Measurements from ENCODE around the gene SND1.
A peak's percentile ranks its signal among the peaks of the same experiment; 100 is the strongest.

The SND1 gene

GRCh38 chr7:127647636-127648035, 4.4 kb upstream of the SND1 start:
- no peak overlapping the region for H3K27ac ChIP-seq
- TF ChIP-seq EZH2 (IDR thresholded peaks at IDR 0.05) (no peak), POLR2AphosphoS5 (IDR thresholded peaks at IDR 0.05; ENCODE audit: borderline replicate concordance, low read depth, low read length) (no peak), FOXP2 (optimal IDR thresholded peaks at IDR 0.05; ENCODE audit: control extremely low read depth, extremely low read length, insufficient read depth) (no peak)
- H3K9me3 ChIP-seq (ENCODE audit: low read depth, low read length): no peaks in the 10 kb centered on the region

DNA sequence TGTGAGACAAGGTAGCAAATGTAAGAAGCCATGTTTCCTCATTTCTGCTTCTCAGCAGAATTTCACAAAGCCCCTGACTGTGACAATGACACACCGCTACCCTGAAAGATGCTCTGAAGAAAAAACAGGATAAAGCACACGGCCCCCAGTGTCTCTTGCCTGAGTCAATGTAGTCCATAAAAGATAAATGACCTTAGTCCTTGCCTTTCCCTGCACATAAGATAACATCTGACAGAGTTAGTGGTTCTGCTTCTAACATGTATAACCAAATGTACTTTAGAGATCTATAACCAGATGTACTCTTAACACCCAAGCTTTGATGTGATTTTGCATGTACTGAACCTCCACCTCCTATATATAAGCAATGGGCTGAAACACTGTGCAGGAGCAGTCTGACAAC, 3.0 kb upstream of the SND1 start:
- no peak overlapping the region for H3K4me3 ChIP-seq
- TF ChIP-seq POLR2AphosphoS5 (IDR thresholded peaks at IDR 0.05; ENCODE audit: borderline replicate concordance, low read depth, low read length) (no peak), FOXP2 (optimal IDR thresholded peaks at IDR 0.05; ENCODE audit: control extremely low read depth, extremely low read length, insufficient read depth) (no peak), EZH2 (IDR thresholded peaks at IDR 0.05) (no peak)
- no peaks in the 10 kb centered on the region for H3K9me3 ChIP-seq (ENCODE audit: low read depth, low read length)
- H3K36me3 ChIP-seq (ENCODE audit: insufficient read depth, low read length): no peaks in the 10 kb centered on the region
- DNase-seq (ENCODE audit: low read depth, low spot score): no peak
- no peak overlapping the region for H3K27ac ChIP-seq
- H3K9ac ChIP-seq (ENCODE audit: insufficient read length): no peak overlapping the region

More at GRCh38 chr7:127647636-127648035, 4.4 kb upstream of the SND1 start:
- Histone ChIP-seq H3K36me3 (ENCODE audit: insufficient read depth, low read length) (no peaks in the 10 kb centered on the region), H3K9ac (ENCODE audit: insufficient read length) (no peak overlapping the region), H3K4me3 (no peak overlapping the region)
- DNase-seq (ENCODE audit: low read depth, low spot score): no peak

DNA sequence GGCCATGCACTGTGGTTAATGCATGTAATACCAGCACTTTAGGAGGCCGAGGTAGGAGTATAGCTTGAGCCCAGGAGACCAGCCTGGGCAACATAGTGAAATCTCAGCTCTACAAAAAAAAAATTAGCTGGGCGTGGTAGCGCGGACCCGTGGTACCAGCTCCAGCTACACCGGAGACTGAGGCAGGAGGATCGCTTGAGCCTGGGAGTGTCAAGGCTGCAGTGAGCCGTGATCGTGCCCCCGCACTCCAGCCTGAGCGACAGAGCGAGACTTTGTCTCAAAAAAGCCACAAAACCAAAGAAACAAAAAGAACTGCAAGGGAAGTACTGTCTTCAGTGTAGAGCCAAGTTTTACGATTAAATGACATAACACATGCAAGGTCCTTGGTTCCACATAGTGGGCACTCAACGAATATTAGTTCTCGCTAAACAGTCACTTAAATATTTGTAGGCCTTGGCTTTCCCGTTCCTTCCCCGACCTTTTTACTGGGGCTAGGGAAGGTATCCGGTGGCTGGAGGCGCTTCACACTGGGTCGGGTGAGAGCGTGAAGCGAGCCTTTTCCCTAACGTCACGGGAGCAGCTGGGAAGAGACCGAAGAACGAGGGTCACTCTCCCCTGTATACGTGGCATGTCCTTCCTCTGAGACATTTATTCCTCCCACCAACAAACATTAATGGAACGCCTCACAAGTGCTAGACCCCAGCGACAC, 993 bp upstream of the SND1 start:
- peak overlapping the region; percentile 75 for H3K9ac ChIP-seq (ENCODE audit: insufficient read length)
- no peak for DNase-seq (ENCODE audit: low read depth, low spot score)
- H3K9me3 ChIP-seq (ENCODE audit: low read depth, low read length): no peaks in the 10 kb centered on the region
- H3K4me3 ChIP-seq: peak overlapping the region; percentile 96
- peak overlapping the region; percentile 44 for H3K27ac ChIP-seq
- TF ChIP-seq POLR2AphosphoS5 (IDR thresholded peaks at IDR 0.05; ENCODE audit: borderline replicate concordance, low read depth, low read length) (no peak), FOXP2 (optimal IDR thresholded peaks at IDR 0.05; ENCODE audit: control extremely low read depth, extremely low read length, insufficient read depth) (no peak), EZH2 (IDR thresholded peaks at IDR 0.05) (no peak)
- 0 out of 2 replicates have a peak, but pooled peaks cover 9% of the 10 kb centered on the region for H3K36me3 ChIP-seq (ENCODE audit: insufficient read depth, low read length)

DNA sequence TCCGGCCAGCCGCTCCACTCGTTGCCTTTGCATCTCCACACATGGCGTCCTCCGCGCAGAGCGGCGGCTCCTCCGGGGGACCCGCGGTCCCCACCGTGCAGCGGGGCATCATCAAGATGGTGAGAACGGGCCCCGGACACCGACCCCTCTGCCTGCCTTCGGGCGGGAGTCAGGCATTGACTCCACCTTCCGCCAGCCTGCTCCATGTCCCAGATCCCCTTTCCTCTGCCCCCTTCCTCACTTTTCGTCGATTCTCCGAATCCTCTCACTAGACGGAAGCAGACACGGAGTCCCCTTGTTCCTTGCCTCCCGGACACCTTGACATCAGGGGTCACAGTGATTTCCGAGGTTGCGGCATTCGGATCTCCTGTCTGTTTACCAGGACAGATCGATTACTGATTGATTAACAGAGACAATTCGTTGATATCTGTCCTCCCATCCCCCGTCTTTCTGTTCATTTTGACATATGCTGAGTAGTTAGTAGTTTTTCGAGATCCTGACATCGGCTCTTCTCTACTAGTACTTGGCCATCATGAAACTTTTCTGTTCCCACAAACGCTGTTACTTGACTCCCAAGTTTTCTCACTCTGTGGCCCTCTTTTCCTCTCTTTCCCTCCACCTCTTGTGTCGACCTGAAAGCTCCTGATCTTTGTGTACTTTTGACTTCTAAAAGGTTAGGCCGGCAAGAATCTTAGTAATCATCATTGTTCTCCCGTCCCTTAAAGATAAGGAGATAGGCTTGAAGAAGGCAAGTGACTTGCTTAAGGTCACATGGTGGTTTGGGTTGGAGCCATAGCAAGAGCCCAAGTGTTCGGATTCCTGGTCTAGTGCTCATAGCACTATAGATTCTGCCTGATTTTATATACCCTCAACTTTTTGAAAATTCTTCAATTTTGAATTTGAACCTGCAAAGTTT, 597 bp downstream of the SND1 start:
- peaks cover 12% of the 10 kb centered on the region; the same call in 1 of the 2 replicates for H3K36me3 ChIP-seq (ENCODE audit: insufficient read depth, low read length)
- H3K9ac ChIP-seq (ENCODE audit: insufficient read length): peak overlapping the region; percentile 84
- H3K27ac ChIP-seq: no peak overlapping the region
- TF ChIP-seq EZH2 (IDR thresholded peaks at IDR 0.05) (no peak), FOXP2 (optimal IDR thresholded peaks at IDR 0.05; ENCODE audit: control extremely low read depth, extremely low read length, insufficient read depth) (no peak), POLR2AphosphoS5 (IDR thresholded peaks at IDR 0.05; ENCODE audit: borderline replicate concordance, low read depth, low read length) (no peak)
- no peaks in the 10 kb centered on the region for H3K9me3 ChIP-seq (ENCODE audit: low read depth, low read length)
- DNase-seq (ENCODE audit: low read depth, low spot score): no peak
- peak overlapping the region; percentile 96 for H3K4me3 ChIP-seq

DNA sequence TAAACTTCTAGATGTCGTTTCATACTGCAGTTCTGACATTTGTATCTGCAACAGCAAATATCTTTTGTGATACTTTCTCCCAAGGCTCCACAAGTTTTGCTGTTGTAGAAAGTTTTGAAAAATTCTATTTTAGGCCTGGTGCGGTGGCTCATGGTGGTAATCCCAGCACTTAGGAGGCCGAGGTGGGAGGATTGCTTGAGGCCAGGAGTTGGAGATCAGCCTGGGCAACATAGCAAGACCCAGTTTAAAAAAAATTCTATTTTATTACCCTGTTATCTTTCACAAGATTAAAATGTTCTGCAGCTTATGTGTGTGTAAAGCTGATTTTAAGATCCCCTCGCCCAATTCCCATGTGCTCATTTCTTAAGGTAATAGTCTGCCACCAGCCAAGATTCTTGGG, 1.4 kb downstream of the SND1 start:
- no peaks in the 10 kb centered on the region for H3K9me3 ChIP-seq (ENCODE audit: low read depth, low read length)
- TF ChIP-seq POLR2AphosphoS5 (IDR thresholded peaks at IDR 0.05; ENCODE audit: borderline replicate concordance, low read depth, low read length): no peak
- TF ChIP-seq EZH2 (IDR thresholded peaks at IDR 0.05): no peak
- no peak for TF ChIP-seq FOXP2 (optimal IDR thresholded peaks at IDR 0.05; ENCODE audit: control extremely low read depth, extremely low read length, insufficient read depth)
- peak overlapping the region; percentile 84 for H3K9ac ChIP-seq (ENCODE audit: insufficient read length)
- H3K36me3 ChIP-seq (ENCODE audit: insufficient read depth, low read length): peaks cover 18% of the 10 kb centered on the region; the same call in 1 of the 2 replicates
- H3K4me3 ChIP-seq: peak overlapping the region; percentile 96
- H3K27ac ChIP-seq: no peak overlapping the region
- no peak for DNase-seq (ENCODE audit: low read depth, low spot score)

DNA sequence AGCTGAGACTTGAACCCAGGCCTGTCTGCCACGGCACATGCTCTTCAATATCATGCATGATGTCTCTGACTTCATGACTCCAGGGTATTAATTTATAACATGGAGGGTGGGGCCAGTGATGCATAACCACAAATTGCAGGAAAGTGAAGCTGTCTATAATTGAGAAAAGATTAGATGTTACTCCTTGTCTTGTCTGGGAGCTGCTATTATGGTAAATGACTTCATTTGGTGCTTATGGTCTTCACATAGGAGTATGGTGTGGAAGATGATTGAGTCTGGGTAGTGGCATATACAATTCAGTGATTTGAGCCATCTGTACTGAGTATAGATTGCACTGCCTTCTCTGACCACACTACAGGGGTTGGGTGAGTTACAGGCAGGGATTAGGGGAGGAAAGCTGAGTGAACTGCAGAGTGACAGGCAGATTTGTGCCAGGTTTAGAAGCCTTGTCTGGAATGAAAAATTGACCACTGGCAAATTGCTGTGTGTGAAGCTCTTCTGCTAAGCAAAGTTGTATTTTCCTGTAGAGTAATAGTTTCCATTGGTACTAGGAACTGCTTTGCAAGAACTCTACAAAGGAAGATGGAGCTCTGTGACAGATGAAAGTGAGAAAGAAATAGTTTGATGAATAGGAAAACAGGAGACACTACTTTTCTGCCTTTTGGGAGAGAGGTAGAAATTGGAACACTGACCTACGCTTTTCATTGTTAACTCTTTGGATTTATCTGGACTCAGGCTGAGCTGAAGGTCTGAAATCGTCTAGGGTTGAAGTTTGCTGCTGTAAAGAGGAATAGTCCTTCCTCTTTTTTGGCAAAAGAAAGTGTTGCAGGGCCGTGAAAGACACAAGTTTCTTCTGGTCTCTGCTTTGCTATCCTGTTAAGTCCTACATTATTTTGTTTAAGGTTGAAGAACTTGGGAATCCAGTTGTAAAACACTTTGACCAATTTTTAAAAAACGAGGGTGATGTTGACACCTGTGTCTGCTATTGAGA, 2.7 kb downstream of the SND1 start:
- TF ChIP-seq FOXP2 (optimal IDR thresholded peaks at IDR 0.05; ENCODE audit: control extremely low read depth, extremely low read length, insufficient read depth) (no peak), EZH2 (IDR thresholded peaks at IDR 0.05) (no peak), POLR2AphosphoS5 (IDR thresholded peaks at IDR 0.05; ENCODE audit: borderline replicate concordance, low read depth, low read length) (no peak)
- peaks cover 28% of the 10 kb centered on the region for H3K36me3 ChIP-seq (ENCODE audit: insufficient read depth, low read length)
- DNase-seq (ENCODE audit: low read depth, low spot score): no peak
- H3K27ac ChIP-seq: no peak overlapping the region
- H3K9me3 ChIP-seq (ENCODE audit: low read depth, low read length): no peaks in the 10 kb centered on the region
- H3K4me3 ChIP-seq: peak overlapping the region; percentile 96
- no peak overlapping the region for H3K9ac ChIP-seq (ENCODE audit: insufficient read length)

DNA sequence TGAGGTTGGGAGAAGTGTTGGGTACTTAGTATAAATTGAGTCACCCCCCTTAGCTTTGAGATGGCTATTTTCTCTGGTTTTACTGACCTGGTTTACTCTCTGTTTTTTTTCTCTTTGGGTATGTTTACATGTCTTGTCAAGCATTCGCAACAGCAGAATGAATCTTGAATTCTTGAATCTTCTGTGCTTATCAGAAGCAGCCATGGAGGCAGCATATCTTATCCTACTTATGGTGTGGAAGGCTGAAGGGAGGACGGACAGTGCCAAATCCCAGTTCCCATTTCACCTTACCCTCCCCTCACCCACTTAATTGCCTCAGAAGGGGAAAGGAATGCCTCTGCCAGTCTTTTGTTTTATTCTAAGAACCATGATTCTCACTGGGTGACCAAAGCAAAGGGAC, 3.7 kb downstream of the SND1 start:
- no peak for DNase-seq (ENCODE audit: low read depth, low spot score)
- Histone ChIP-seq H3K4me3 (no peak overlapping the region), H3K9me3 (ENCODE audit: low read depth, low read length) (no peaks in the 10 kb centered on the region), H3K9ac (ENCODE audit: insufficient read length) (no peak overlapping the region), H3K27ac (no peak overlapping the region), H3K36me3 (ENCODE audit: insufficient read depth, low read length) (peaks cover 34% of the 10 kb centered on the region)
- TF ChIP-seq EZH2 (IDR thresholded peaks at IDR 0.05) (no peak), POLR2AphosphoS5 (IDR thresholded peaks at IDR 0.05; ENCODE audit: borderline replicate concordance, low read depth, low read length) (no peak), FOXP2 (optimal IDR thresholded peaks at IDR 0.05; ENCODE audit: control extremely low read depth, extremely low read length, insufficient read depth) (no peak)
